ENCODE results near the gene TULP4.

TULP4 gene

GRCh38 chr6:158480989-158481388 is 168.7 kb downstream of the TULP4 start:
- no peak overlapping the region for H3K4me2 ChIP-seq (ENCODE audit: low read length)
- H3K4me3 ChIP-seq (ENCODE audit: low read length) = no peak overlapping the region
- peaks cover 14% of the 10 kb centered on the region for H3K36me3 ChIP-seq (ENCODE audit: insufficient read depth, low read length)
- H3K27me3 ChIP-seq (ENCODE audit: control insufficient read depth, insufficient read depth, low read length) = no peaks in the 10 kb centered on the region
- peaks cover 43% of the 10 kb centered on the region for H3K4me1 ChIP-seq (ENCODE audit: control insufficient read depth, insufficient read depth, low read length)
- no peak overlapping the region for H3K9ac ChIP-seq (ENCODE audit: low read depth, low read length)
- no peaks in the 10 kb centered on the region for H3K9me3 ChIP-seq (replicated peaks; ENCODE audit: low read length)

- peak overlapping the region; percentile 27 for H3K9ac ChIP-seq (ENCODE audit: low read depth, low read length)
- H3K36me3 ChIP-seq (ENCODE audit: insufficient read depth, low read length) = peaks cover 14% of the 10 kb centered on the region
- peak overlapping the region; percentile 37 for H3K4me3 ChIP-seq (ENCODE audit: low read length)
- no peaks in the 10 kb centered on the region for H3K27me3 ChIP-seq (ENCODE audit: control insufficient read depth, insufficient read depth, low read length)
- H3K4me1 ChIP-seq (ENCODE audit: control insufficient read depth, insufficient read depth, low read length) = peaks cover 37% of the 10 kb centered on the region
- peak overlapping the region; percentile 68 for H3K4me2 ChIP-seq (ENCODE audit: low read length)
- H3K9me3 ChIP-seq (replicated peaks; ENCODE audit: low read length) = no peaks in the 10 kb centered on the region
Measured at GRCh38 chr6:158481690-158482473, 169.6 kb downstream of the TULP4 start.

- peaks cover 63% of the 10 kb centered on the region for H3K4me1 ChIP-seq (ENCODE audit: control insufficient read depth, insufficient read depth, low read length)
- peaks cover 6% of the 10 kb centered on the region for H3K36me3 ChIP-seq (ENCODE audit: insufficient read depth, low read length)
- H3K9me3 ChIP-seq (replicated peaks; ENCODE audit: low read length) = no peaks in the 10 kb centered on the region
Measured at GRCh38 chr6:158485431-158485830, 173.2 kb downstream of the TULP4 start.

GRCh38 chr6:158487495-158487894 is 175.2 kb downstream of the TULP4 start:
- Histone ChIP-seq H3K4me3 (ENCODE audit: low read length) (peak overlapping the region; percentile 30), H3K9me3 (replicated peaks; ENCODE audit: low read length) (no peaks in the 10 kb centered on the region), H3K4me1 (ENCODE audit: control insufficient read depth, insufficient read depth, low read length) (peaks cover 48% of the 10 kb centered on the region), H3K36me3 (ENCODE audit: insufficient read depth, low read length) (no peaks in the 10 kb centered on the region), H3K9ac (ENCODE audit: low read depth, low read length) (peak overlapping the region; percentile 48), H3K4me2 (ENCODE audit: low read length) (peak overlapping the region; percentile 58), H3K27me3 (ENCODE audit: control insufficient read depth, insufficient read depth, low read length) (no peaks in the 10 kb centered on the region)

More at GRCh38 chr6:158485431-158485830, 173.2 kb downstream of the TULP4 start:
- no peak overlapping the region for H3K4me3 ChIP-seq (ENCODE audit: low read length)
- no peaks in the 10 kb centered on the region for H3K27me3 ChIP-seq (ENCODE audit: control insufficient read depth, insufficient read depth, low read length)
- H3K4me2 ChIP-seq (ENCODE audit: low read length) = no peak overlapping the region
- H3K9ac ChIP-seq (ENCODE audit: low read depth, low read length) = no peak overlapping the region

GRCh38 chr6:158488065-158488464 is 175.8 kb downstream of the TULP4 start:
- H3K4me1 ChIP-seq (ENCODE audit: control insufficient read depth, insufficient read depth, low read length) = peaks cover 42% of the 10 kb centered on the region
- no peaks in the 10 kb centered on the region for H3K9me3 ChIP-seq (replicated peaks; ENCODE audit: low read length)
- H3K9ac ChIP-seq (ENCODE audit: low read depth, low read length) = peak overlapping the region; percentile 51
- peak overlapping the region; percentile 30 for H3K4me3 ChIP-seq (ENCODE audit: low read length)
- peak overlapping the region; percentile 69 for H3K4me2 ChIP-seq (ENCODE audit: low read length)
- H3K27me3 ChIP-seq (ENCODE audit: control insufficient read depth, insufficient read depth, low read length) = no peaks in the 10 kb centered on the region
- H3K36me3 ChIP-seq (ENCODE audit: insufficient read depth, low read length) = no peaks in the 10 kb centered on the region

GRCh38 chr6:158489441-158489840 is 177.2 kb downstream of the TULP4 start:
- no peak overlapping the region for H3K4me2 ChIP-seq (ENCODE audit: low read length)
- H3K9me3 ChIP-seq (replicated peaks; ENCODE audit: low read length) = no peaks in the 10 kb centered on the region
- peaks cover 41% of the 10 kb centered on the region for H3K4me1 ChIP-seq (ENCODE audit: control insufficient read depth, insufficient read depth, low read length)
- no peak overlapping the region for H3K4me3 ChIP-seq (ENCODE audit: low read length)
- H3K27me3 ChIP-seq (ENCODE audit: control insufficient read depth, insufficient read depth, low read length) = no peaks in the 10 kb centered on the region
- H3K9ac ChIP-seq (ENCODE audit: low read depth, low read length) = no peak overlapping the region
- H3K36me3 ChIP-seq (ENCODE audit: insufficient read depth, low read length) = peaks cover 9% of the 10 kb centered on the region

- Histone ChIP-seq H3K36me3 (ENCODE audit: insufficient read depth, low read length) (peaks cover 22% of the 10 kb centered on the region), H3K27me3 (ENCODE audit: control insufficient read depth, insufficient read depth, low read length) (no peaks in the 10 kb centered on the region), H3K4me3 (ENCODE audit: low read length) (no peak overlapping the region), H3K9ac (ENCODE audit: low read depth, low read length) (no peak overlapping the region), H3K4me2 (ENCODE audit: low read length) (no peak overlapping the region), H3K9me3 (replicated peaks; ENCODE audit: low read length) (no peaks in the 10 kb centered on the region), H3K4me1 (ENCODE audit: control insufficient read depth, insufficient read depth, low read length) (peaks cover 18% of the 10 kb centered on the region)
Measured at GRCh38 chr6:158492881-158493280, 180.6 kb downstream of the TULP4 start.

- no peaks in the 10 kb centered on the region for H3K9me3 ChIP-seq (replicated peaks; ENCODE audit: low read length)
- H3K4me2 ChIP-seq (ENCODE audit: low read length) = no peak overlapping the region
- H3K27me3 ChIP-seq (ENCODE audit: control insufficient read depth, insufficient read depth, low read length) = no peaks in the 10 kb centered on the region
- H3K4me3 ChIP-seq (ENCODE audit: low read length) = no peak overlapping the region
- H3K9ac ChIP-seq (ENCODE audit: low read depth, low read length) = no peak overlapping the region
- H3K36me3 ChIP-seq (ENCODE audit: insufficient read depth, low read length) = peaks cover 40% of the 10 kb centered on the region
- peaks cover 27% of the 10 kb centered on the region for H3K4me1 ChIP-seq (ENCODE audit: control insufficient read depth, insufficient read depth, low read length)
Measured at GRCh38 chr6:158496700-158497099, 184.4 kb downstream of the TULP4 start.

GRCh38 chr6:158497620-158498019 is 185.4 kb downstream of the TULP4 start:
- Histone ChIP-seq H3K4me1 (ENCODE audit: control insufficient read depth, insufficient read depth, low read length) (peaks cover 27% of the 10 kb centered on the region), H3K36me3 (ENCODE audit: insufficient read depth, low read length) (peaks cover 43% of the 10 kb centered on the region), H3K9me3 (replicated peaks; ENCODE audit: low read length) (no peaks in the 10 kb centered on the region), H3K9ac (ENCODE audit: low read depth, low read length) (no peak overlapping the region), H3K4me3 (ENCODE audit: low read length) (no peak overlapping the region), H3K27me3 (ENCODE audit: control insufficient read depth, insufficient read depth, low read length) (no peaks in the 10 kb centered on the region), H3K4me2 (ENCODE audit: low read length) (no peak overlapping the region)

- no peaks in the 10 kb centered on the region for H3K27me3 ChIP-seq (ENCODE audit: control insufficient read depth, insufficient read depth, low read length)
- peaks cover 27% of the 10 kb centered on the region for H3K4me1 ChIP-seq (ENCODE audit: control insufficient read depth, insufficient read depth, low read length)
- H3K9me3 ChIP-seq (replicated peaks; ENCODE audit: low read length) = no peaks in the 10 kb centered on the region
- H3K4me3 ChIP-seq (ENCODE audit: low read length) = no peak overlapping the region
- peaks cover 43% of the 10 kb centered on the region for H3K36me3 ChIP-seq (ENCODE audit: insufficient read depth, low read length)
- no peak overlapping the region for H3K4me2 ChIP-seq (ENCODE audit: low read length)
- no peak overlapping the region for H3K9ac ChIP-seq (ENCODE audit: low read depth, low read length)
Measured at GRCh38 chr6:158498362-158498761, 186.1 kb downstream of the TULP4 start.

GRCh38 chr6:158499601-158500000 is 187.3 kb downstream of the TULP4 start:
- Histone ChIP-seq H3K4me1 (ENCODE audit: control insufficient read depth, insufficient read depth, low read length) (peaks cover 27% of the 10 kb centered on the region), H3K36me3 (ENCODE audit: insufficient read depth, low read length) (peaks cover 32% of the 10 kb centered on the region), H3K4me2 (ENCODE audit: low read length) (peak overlapping the region; percentile 77), H3K9me3 (replicated peaks; ENCODE audit: low read length) (no peaks in the 10 kb centered on the region), H3K27me3 (ENCODE audit: control insufficient read depth, insufficient read depth, low read length) (no peaks in the 10 kb centered on the region), H3K9ac (ENCODE audit: low read depth, low read length) (peak overlapping the region; percentile 60), H3K4me3 (ENCODE audit: low read length) (peak overlapping the region; percentile 40)

Measured in skeletal muscle satellite cell (primary cell).